ENCODE measurements around the gene AGAP1.
A peak's percentile ranks its signal among the peaks of the same experiment; 100 is the strongest.

AGAP1 gene

GRCh38 chr2:235573331-235574221 is 79.7 kb downstream of the AGAP1 start:
- DNase-seq = no peak

DNA sequence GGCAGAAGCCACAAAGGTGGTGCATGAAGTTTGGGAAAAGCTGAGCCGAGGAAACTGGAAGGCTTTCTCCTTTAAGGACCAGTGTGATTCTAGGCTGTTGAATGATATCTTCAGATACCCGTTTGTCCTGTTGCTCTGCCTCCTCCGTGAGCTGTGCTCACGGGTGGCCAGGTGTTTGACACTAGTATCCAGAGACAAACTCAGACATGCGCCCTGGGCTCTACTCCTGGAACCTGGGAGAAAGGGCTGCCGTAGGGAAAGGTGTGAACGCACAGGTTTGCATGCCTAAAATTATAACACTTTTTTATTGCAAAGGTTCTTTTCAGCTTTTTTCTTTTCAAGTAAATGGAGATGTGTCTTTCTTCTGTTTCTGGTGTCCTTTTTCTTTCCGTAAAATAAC is 81.6 kb downstream of the AGAP1 start:
- DNase-seq = peak in 1 of 2 experiments; percentile 23

DNA sequence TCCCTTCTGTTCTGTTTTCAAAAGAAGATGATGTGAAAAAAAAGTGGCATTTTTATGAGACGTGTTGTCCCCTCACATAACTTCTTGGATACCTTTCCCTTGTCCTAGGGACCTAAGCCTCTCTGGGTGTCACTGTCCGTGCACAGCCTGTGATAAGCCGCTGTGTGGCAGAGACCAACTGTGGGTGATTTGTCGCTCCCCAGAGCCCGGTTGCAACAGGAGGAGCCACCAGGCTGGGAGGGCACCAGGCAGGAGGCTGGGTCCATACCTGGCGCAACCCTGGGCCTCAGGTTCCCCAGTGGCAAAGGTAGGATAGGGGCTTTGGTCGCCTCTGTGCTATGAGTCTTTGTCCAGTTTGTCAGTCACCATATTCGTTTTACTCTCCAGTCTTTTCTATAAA is 82.1 kb downstream of the AGAP1 start:
- DNase-seq = no peak

DNA sequence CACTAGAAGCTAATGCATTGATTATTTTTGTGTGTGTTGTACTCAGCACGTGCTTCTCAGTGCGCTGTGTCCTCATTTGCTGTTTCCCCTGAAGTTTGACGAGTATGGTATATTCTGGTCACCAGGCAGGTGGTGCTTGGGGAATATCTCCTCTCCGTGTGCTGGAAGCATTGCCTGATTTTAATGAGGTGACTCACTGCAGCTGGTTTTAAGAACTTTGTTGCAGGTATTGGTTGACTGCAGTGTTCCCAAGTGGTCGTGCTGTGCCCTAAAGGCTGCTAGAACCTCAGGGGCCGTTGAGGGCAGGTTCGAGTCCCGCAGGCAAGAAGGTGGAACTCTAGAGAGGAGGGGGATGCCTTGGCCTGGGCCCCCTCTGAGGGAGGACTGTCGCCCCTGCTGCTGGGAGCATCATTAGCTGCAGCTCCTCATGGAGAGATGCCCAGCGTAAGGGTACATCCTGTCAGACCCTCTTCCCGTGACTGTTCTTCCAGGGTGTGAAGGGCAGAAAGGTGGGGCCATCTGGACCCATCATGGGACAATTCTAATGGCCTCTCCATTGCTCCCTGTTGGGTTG is 82.6 kb downstream of the AGAP1 start:
- DNase-seq = peak in 1 of 2 experiments; percentile 42

DNA sequence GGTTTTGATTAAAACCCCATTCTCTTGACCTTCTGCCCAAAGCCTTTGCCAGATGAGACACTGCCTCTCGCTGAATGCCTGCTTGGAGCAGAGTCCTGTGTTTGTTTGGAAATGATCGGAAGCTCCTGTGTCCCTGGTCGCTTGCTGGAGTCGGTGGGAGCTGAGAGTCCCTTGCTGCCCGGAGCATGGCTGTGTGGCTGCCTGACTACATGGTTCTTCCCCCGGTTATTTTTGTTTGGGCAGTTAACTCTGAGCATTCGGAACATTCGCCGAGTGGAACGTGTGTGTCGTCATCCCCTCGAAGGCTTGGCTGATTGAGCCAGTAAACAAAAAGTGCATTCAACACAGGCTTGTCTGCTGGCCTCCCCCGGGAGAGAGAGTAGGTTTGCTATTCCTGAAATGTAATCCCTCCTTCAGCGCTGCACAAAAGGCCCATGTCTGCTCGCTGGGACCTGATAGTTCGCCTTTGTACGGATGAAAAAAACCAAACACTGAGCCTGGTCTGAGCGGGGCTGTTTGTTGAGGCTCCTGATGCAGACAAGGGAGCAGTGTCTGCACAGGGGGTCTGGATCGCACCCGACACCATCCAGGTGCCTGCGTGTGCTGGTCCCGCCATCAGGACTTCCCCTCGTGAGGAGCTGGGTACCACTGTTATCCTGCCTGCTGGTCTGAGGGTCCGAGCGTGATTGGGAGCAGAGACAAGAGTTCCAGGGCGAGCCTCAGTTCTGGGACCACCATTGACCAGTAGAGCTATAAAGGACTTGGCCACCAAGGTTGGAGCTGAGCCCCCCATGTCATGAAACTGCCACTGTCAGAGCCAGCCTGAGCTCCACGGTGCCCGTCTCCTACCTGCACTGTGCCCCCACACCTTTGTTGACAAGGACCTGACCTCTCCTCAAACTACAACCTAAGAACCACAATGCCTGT is 83.8 kb downstream of the AGAP1 start:
- peak; percentile 79 to 85 for DNase-seq

GRCh38 chr2:235579128-235579527 is 85.3 kb downstream of the AGAP1 start:
- DNase-seq = no peak

DNA sequence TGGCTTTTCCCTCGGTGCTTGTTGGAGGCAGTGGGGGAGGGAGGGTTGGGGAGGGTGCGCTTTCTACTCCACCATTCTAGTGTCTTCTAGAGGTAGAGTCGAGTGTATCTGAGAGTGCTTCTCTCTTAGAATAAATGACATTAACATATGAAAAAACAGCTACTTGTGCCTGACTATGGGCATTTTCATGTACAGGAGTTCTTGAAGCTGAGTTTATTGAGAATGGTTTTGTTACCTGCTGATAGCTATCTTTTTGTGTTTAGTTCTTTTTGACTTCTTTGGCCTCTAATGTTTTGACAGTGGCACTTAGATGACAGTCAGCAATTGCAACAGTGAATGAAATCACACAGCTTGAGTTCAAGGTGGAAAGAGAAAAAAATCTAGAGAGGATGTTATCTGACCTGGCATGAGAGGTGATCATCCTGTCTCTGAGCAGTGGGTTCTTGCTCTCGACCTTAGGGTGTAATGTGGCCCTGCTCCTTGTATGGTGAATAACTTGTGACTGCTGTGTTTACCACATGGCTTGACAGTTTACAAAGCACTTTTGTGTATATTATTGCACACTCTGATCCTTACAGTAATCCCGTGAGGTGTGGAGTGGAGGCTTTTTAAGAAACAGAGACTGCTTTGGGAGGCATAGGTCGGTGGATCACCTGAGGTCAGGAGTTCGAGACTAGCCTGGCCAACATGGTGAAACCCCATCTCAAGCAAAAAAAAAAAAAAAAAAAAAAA is 86.7 kb downstream of the AGAP1 start:
- DNase-seq = no peak

GRCh38 chr2:235582081-235582686 is 88.3 kb downstream of the AGAP1 start:
- peak in 1 of 2 experiments; percentile 32 for DNase-seq

GRCh38 chr2:235582729-235583128 is 88.9 kb downstream of the AGAP1 start:
- no peak for DNase-seq

- DNase-seq = no peak
Measured at GRCh38 chr2:235583144-235583543, 89.3 kb downstream of the AGAP1 start.

- no peak for DNase-seq
Measured at GRCh38 chr2:235583925-235584637, 90.2 kb downstream of the AGAP1 start.

DNA sequence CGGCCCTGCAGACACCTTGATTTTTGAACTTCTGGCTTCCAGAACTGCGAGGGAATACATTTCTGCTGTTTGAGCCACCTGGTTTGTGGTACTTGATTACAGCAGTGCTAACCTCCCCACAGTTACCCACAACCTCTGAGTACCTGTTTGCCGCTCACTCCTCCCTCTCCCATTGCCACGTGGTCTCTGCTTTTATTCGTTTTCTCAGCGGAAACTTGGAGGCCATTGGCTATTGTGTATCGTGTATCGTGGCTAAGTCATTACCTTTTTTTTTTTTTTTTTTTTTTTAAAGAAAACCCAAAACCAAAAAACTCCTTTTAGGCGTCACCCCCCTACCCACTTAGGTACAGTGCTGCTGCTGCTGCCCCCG is 90.8 kb downstream of the AGAP1 start:
- peak in 1 of 2 experiments; percentile 51 for DNase-seq

DNA sequence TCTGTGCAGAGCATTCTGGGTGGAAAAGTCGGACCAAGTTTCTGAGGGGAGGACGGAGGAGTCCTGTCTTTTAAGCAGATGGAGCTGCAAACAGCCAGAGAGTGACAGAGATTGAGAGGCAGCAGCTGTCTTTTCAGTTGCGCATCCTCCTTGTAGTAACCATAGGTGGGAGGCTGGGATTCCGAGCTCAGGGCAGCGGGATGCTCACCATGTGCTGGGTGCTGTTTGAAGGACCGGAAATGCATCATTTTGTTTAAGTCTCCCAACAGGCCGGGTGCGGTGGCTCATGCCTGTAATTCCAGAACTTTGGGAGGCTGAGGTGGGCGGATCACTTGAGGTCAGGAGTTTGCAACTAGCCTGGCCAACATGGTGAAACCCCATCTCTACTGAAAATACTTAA is 93.4 kb downstream of the AGAP1 start:
- no peak for DNase-seq

GRCh38 chr2:235588750-235589149 is 94.9 kb downstream of the AGAP1 start:
- peak in 1 of 2 experiments; percentile 31 for DNase-seq

- no peak for DNase-seq
Measured at GRCh38 chr2:235591231-235591730, 97.4 kb downstream of the AGAP1 start.

DNA sequence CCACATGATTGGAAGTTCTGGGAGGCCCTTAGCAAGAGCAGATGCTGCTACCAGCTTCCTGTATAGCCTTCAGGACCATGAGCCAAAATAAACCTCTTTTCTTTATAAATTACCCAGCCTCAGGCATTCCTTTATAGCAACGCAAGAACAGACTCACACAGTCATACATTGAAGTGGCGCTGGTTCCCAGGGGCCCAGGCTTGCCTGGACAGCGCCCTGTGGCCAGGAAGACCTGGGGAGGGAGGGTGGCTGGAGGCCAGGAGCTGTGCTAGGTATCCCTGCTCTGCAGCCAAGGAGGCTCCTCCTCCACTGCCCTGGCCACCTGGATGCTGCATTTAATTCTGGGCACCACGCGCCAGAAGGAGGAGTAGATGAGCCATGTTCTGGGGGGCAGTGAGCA is 98.1 kb downstream of the AGAP1 start:
- DNase-seq = no peak

DNA sequence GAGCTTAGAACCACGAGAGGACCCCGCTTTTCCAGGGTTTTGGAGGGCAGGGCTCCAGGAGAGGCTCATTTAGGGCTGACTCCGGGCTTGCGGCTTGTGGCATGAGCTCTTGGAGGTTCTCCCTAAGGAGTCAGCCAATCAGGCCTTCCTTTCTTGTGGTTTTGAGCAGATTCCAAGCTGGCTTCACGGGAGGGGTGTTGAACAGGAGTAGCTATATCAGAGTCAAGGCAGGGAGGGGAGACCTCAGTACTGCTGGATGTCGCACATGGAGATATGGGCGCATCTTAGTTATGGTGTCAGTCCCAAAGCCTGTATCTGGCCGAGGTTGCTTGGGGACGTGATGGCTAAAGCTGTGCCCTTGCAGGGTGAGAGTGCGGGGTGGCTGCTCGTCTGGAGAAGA is 98.6 kb downstream of the AGAP1 start:
- DNase-seq = no peak

DNA sequence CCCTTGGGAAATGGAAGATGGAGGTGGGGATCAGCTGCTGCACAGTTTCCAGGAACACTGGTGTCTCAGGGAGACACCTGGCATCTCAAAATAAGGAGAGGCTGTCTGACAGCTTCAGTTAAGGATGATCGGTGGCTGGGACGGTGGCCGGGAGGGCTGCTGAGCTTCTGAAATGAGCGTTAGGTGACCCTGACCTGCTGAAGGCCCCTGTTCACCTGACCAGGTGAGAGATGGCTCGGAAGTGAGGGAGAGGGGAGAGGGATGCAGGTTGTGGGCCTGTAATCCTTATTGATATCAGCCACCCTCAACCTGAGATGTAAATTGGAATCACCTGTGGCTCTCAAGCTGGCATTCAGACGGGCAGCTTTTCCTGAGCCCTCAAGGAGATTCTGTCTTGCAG is 99.0 kb downstream of the AGAP1 start:
- no peak for DNase-seq

GRCh38 chr2:235594041-235594440 is 100.2 kb downstream of the AGAP1 start:
- DNase-seq = peak; percentile 74 to 87

GRCh38 chr2:235594964-235595363 is 101.1 kb downstream of the AGAP1 start:
- DNase-seq = no peak

GRCh38 chr2:235595422-235596010 is 101.7 kb downstream of the AGAP1 start:
- peak; percentile 49 to 79 for DNase-seq
